SIG-M5 treated with dmso at 0.1 percent for 504 hours (cell line): ENCODE measurements around the gene CAMK1D.
A peak's percentile ranks its signal among the peaks of the same experiment; 100 is the strongest.

ENCODE experiments used
- DNase-seq: peaks from one replicate; lab custom pipeline; 2025; ENCODE audit not compliant: unreplicated experiment; lab: John Stamatoyannopoulos, UW

The CAMK1D gene

GRCh38 chr10:12589291-12589690 is 239.9 kb downstream of the CAMK1D start:
- no peak for DNase-seq

- DNase-seq = no peak
These were observed 240.4 kb downstream of the CAMK1D start for GRCh38 chr10:12589791-12590190.

- no peak for DNase-seq
These were observed 241.6 kb downstream of the CAMK1D start for GRCh38 chr10:12590675-12591659.

GRCh38 chr10:12592967-12593366 is 243.6 kb downstream of the CAMK1D start:
- no peak for DNase-seq

GRCh38 chr10:12594448-12594944 is 245.1 kb downstream of the CAMK1D start:
- no peak for DNase-seq

- DNase-seq = no peak
These were observed 246.7 kb downstream of the CAMK1D start for GRCh38 chr10:12595936-12596576.

GRCh38 chr10:12597176-12597575 is 247.8 kb downstream of the CAMK1D start:
- no peak for DNase-seq

GRCh38 chr10:12597788-12598765 is 248.7 kb downstream of the CAMK1D start:
- DNase-seq = no peak

GRCh38 chr10:12600652-12601051 is 251.3 kb downstream of the CAMK1D start:
- no peak for DNase-seq

GRCh38 chr10:12602521-12602920 is 253.2 kb downstream of the CAMK1D start:
- no peak for DNase-seq

- DNase-seq = no peak
These were observed 254.6 kb downstream of the CAMK1D start for GRCh38 chr10:12603766-12604470.

GRCh38 chr10:12605580-12606405 is 256.4 kb downstream of the CAMK1D start:
- DNase-seq = peak; percentile 62

GRCh38 chr10:12606461-12606860 is 257.1 kb downstream of the CAMK1D start:
- DNase-seq = no peak

GRCh38 chr10:12608761-12609160 is 259.4 kb downstream of the CAMK1D start:
- DNase-seq = no peak

- no peak for DNase-seq
These were observed 260.1 kb downstream of the CAMK1D start for GRCh38 chr10:12609435-12609834.

GRCh38 chr10:12613136-12613535 is 263.8 kb downstream of the CAMK1D start:
- DNase-seq = no peak

- no peak for DNase-seq
These were observed 265.0 kb downstream of the CAMK1D start for GRCh38 chr10:12614177-12614995.
